ENCODE data around the gene TOX2.

TOX2 gene

GRCh38 chr20:43959079-43959919 is 44.6 kb downstream of the TOX2 start:
- DNase-seq (ENCODE audit: low spot score) = no peak
- in situ Hi-C loops (cut with MboI; ENCODE audit: low sequenced_read_pairs, unreplicated experiment) = no loop called here
- no peak for TF ChIP-seq CTCF (IDR thresholded peaks at IDR 0.05; ENCODE audit: borderline replicate concordance, control extremely low read depth, extremely low read depth, insufficient read depth, missing control alignments)

GRCh38 chr20:43959920-43960227 is 45.2 kb downstream of the TOX2 start:
- in situ Hi-C loops (cut with MboI; ENCODE audit: low sequenced_read_pairs, unreplicated experiment) = no loop called here
- no peak for DNase-seq (ENCODE audit: low spot score)

GRCh38 chr20:43960231-43960630 is 45.6 kb downstream of the TOX2 start:
- in situ Hi-C loops (cut with MboI; ENCODE audit: low sequenced_read_pairs, unreplicated experiment) = no loop called here
- no peak for TF ChIP-seq CTCF (IDR thresholded peaks at IDR 0.05; ENCODE audit: borderline replicate concordance, control extremely low read depth, extremely low read depth, insufficient read depth, missing control alignments)
- DNase-seq (ENCODE audit: low spot score) = no peak

More at GRCh38 chr20:43959920-43960227, 45.2 kb downstream of the TOX2 start:
- TF ChIP-seq CTCF (IDR thresholded peaks at IDR 0.05; ENCODE audit: borderline replicate concordance, control extremely low read depth, extremely low read depth, insufficient read depth, missing control alignments) = no peak

- DNase-seq (ENCODE audit: low spot score) = no peak
- TF ChIP-seq CTCF (IDR thresholded peaks at IDR 0.05; ENCODE audit: borderline replicate concordance, control extremely low read depth, extremely low read depth, insufficient read depth, missing control alignments) = no peak
- in situ Hi-C loops (cut with MboI; ENCODE audit: low sequenced_read_pairs, unreplicated experiment) = no loop called here
These were observed 46.5 kb downstream of the TOX2 start for GRCh38 chr20:43961116-43961515.

- in situ Hi-C loops (cut with MboI; ENCODE audit: low sequenced_read_pairs, unreplicated experiment) = no loop called here
- TF ChIP-seq CTCF (IDR thresholded peaks at IDR 0.05; ENCODE audit: borderline replicate concordance, control extremely low read depth, extremely low read depth, insufficient read depth, missing control alignments) = no peak
- no peak for DNase-seq (ENCODE audit: low spot score)
These were observed 47.2 kb downstream of the TOX2 start for GRCh38 chr20:43961541-43962471.

- no peak for TF ChIP-seq CTCF (IDR thresholded peaks at IDR 0.05; ENCODE audit: borderline replicate concordance, control extremely low read depth, extremely low read depth, insufficient read depth, missing control alignments)
- in situ Hi-C loops (cut with MboI; ENCODE audit: low sequenced_read_pairs, unreplicated experiment) = no loop called here
- no peak for DNase-seq (ENCODE audit: low spot score)
These were observed 47.9 kb downstream of the TOX2 start for GRCh38 chr20:43962530-43962929.

All from GM13976 (cell line).